Measurements from ENCODE around the gene ATXN3L.

DNA sequence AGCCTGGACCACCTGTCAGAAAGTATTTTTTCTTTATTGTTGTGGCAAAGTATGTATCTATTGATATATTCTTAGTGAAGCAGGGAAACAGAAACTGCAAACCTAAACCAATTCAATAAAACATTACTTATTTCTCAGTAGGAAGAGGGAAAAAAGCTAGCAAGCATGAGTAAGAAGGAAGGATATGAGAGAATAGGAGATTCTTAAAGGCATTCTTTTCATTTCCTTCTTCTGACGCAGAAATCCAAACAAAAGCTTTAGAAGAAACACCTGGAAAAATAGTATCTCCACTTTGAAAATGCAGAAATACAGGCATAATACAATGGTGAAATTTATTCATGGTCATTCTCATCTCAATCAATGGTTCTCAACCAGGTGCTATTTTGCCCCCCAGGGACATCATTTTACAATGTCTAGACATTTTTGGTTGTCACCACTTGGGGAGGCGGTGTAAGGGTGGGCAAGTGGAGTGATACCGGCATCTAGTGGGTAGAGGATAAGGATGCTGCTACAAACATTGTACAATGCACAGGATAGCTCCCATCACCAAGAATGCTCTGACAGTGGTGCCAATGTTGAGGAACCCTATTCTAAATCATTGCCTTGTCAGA, 21.7 kb upstream of the ATXN3L start:
- TF ChIP-seq, protein P1, sequence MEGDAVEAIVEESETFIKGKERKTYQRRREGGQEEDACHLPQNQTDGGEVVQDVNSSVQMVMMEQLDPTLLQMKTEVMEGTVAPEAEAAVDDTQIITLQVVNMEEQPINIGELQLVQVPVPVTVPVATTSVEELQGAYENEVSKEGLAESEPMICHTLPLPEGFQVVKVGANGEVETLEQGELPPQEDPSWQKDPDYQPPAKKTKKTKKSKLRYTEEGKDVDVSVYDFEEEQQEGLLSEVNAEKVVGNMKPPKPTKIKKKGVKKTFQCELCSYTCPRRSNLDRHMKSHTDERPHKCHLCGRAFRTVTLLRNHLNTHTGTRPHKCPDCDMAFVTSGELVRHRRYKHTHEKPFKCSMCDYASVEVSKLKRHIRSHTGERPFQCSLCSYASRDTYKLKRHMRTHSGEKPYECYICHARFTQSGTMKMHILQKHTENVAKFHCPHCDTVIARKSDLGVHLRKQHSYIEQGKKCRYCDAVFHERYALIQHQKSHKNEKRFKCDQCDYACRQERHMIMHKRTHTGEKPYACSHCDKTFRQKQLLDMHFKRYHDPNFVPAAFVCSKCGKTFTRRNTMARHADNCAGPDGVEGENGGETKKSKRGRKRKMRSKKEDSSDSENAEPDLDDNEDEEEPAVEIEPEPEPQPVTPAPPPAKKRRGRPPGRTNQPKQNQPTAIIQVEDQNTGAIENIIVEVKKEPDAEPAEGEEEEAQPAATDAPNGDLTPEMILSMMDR (IDR thresholded peaks at IDR 0.05; ENCODE audit: low read depth, low read length, missing input control): no peak
- TF ChIP-seq JUND (IDR thresholded peaks at IDR 0.05) (no peak), TAF1 (conservative IDR thresholded peaks at IDR 0.05) (no peak), GABPA (IDR thresholded peaks at IDR 0.05 in 1 of 2, conservative IDR thresholded peaks at IDR 0.05 in 1 of 2) (no peak), YY1 (IDR thresholded peaks at IDR 0.05) (no peak), EGR1 (IDR thresholded peaks at IDR 0.05; ENCODE audit: low read depth in 2 of 2) (no peak), RXRA (IDR thresholded peaks at IDR 0.05) (no peak), RAD21 (IDR thresholded peaks at IDR 0.05) (peak in 1 of 2 donors; percentile 18), HNF4G (IDR thresholded peaks at IDR 0.05) (no peak), FOXA2 (IDR thresholded peaks at IDR 0.05) (no peak)
- TF ChIP-seq, protein P2, sequence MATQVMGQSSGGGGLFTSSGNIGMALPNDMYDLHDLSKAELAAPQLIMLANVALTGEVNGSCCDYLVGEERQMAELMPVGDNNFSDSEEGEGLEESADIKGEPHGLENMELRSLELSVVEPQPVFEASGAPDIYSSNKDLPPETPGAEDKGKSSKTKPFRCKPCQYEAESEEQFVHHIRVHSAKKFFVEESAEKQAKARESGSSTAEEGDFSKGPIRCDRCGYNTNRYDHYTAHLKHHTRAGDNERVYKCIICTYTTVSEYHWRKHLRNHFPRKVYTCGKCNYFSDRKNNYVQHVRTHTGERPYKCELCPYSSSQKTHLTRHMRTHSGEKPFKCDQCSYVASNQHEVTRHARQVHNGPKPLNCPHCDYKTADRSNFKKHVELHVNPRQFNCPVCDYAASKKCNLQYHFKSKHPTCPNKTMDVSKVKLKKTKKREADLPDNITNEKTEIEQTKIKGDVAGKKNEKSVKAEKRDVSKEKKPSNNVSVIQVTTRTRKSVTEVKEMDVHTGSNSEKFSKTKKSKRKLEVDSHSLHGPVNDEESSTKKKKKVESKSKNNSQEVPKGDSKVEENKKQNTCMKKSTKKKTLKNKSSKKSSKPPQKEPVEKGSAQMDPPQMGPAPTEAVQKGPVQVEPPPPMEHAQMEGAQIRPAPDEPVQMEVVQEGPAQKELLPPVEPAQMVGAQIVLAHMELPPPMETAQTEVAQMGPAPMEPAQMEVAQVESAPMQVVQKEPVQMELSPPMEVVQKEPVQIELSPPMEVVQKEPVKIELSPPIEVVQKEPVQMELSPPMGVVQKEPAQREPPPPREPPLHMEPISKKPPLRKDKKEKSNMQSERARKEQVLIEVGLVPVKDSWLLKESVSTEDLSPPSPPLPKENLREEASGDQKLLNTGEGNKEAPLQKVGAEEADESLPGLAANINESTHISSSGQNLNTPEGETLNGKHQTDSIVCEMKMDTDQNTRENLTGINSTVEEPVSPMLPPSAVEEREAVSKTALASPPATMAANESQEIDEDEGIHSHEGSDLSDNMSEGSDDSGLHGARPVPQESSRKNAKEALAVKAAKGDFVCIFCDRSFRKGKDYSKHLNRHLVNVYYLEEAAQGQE (IDR thresholded peaks at IDR 0.05): no peak
- TF ChIP-seq, protein P3, sequence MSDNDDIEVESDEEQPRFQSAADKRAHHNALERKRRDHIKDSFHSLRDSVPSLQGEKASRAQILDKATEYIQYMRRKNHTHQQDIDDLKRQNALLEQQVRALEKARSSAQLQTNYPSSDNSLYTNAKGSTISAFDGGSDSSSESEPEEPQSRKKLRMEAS (IDR thresholded peaks at IDR 0.05): no peak
- TF ChIP-seq, protein P4, sequence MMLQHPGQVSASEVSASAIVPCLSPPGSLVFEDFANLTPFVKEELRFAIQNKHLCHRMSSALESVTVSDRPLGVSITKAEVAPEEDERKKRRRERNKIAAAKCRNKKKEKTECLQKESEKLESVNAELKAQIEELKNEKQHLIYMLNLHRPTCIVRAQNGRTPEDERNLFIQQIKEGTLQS (IDR thresholded peaks at IDR 0.05): no peak

All from liver (tissue), 3 donors.